VCaP (cell line): ENCODE data around the gene DLX5.
A peak's percentile ranks its signal among the peaks of the same experiment; 100 is the strongest.

Source experiments
- H3K27ac ChIP-seq: fragments of 450-650 bp; 2 replicates; pipeline ENCODE4 v1.5.1; 2017
- TF ChIP-seq, protein P1 (sequence below): fragments of 450-650 bp; conservative IDR thresholded peaks from 2 replicates; pipeline ENCODE4 v1.5.1; 2017; ENCODE audit warnings: mild to moderate bottlenecking, moderate library complexity

DLX5 gene

GRCh38 chr7:97006055-97006815 lies 18.4 kb downstream of the DLX5 start:
- peak overlapping the region; percentile 86 for H3K27ac ChIP-seq
- TF ChIP-seq, protein P1, sequence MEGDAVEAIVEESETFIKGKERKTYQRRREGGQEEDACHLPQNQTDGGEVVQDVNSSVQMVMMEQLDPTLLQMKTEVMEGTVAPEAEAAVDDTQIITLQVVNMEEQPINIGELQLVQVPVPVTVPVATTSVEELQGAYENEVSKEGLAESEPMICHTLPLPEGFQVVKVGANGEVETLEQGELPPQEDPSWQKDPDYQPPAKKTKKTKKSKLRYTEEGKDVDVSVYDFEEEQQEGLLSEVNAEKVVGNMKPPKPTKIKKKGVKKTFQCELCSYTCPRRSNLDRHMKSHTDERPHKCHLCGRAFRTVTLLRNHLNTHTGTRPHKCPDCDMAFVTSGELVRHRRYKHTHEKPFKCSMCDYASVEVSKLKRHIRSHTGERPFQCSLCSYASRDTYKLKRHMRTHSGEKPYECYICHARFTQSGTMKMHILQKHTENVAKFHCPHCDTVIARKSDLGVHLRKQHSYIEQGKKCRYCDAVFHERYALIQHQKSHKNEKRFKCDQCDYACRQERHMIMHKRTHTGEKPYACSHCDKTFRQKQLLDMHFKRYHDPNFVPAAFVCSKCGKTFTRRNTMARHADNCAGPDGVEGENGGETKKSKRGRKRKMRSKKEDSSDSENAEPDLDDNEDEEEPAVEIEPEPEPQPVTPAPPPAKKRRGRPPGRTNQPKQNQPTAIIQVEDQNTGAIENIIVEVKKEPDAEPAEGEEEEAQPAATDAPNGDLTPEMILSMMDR = peak; percentile 48; the same call in 1 of the 2 replicates

DNA sequence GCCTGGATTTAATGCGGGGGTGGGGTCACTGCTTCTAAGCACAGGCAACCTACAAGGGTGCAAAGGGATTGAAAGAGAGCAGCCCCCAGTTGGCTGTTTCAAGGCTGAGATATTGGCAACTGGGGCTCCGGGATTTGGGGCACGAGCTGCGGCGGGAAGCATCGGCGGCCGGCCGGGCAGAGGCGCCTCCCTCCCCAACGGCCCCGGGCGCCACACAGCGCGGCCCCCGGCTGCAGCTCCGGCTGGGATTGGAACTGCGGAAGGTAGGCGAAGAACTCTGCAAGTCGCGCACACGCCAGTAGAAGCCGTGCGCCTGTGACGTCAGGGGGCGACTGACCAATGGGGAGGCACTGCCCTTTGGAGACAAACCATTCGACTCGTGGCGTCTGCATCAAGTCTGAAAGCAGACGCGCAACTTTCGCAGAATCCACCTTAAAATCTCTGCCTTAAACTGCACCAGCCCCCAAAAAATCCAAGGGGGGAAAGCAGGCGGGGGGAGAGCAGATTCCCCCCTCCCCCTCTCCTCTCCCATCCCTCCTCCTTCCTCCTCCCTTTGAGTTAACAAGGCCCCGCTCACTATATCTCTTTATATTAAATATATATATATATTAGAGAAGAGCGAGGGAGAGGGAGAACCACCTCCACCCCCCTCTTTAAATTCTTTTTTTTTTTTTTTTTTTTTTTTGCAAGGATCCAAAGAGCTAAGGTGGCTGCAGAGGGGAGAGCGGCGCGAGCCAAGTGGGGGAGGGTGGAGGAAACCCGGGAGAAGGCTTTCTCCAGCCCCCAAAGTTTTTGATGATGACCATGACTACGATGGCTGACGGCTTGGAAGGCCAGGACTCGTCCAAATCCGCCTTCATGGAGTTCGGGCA lies 19.2 kb downstream of the DLX5 start, which contains the start of gene DLX6:
Gene DLX6, plus strand, starts transcription at position 371 of the 872 bp plus-strand sequence. Its CDS starts 425 bp downstream, at position 796.
- TF ChIP-seq, protein P1 = no peak; the same call in 1 of the 2 replicates
- peak within 1 kb of the TSS; percentile 86 for H3K27ac ChIP-seq

- peak overlapping the region; percentile 86 for H3K27ac ChIP-seq
These were observed 20.1 kb downstream of the DLX5 start for GRCh38 chr7:97004247-97005182.

DNA sequence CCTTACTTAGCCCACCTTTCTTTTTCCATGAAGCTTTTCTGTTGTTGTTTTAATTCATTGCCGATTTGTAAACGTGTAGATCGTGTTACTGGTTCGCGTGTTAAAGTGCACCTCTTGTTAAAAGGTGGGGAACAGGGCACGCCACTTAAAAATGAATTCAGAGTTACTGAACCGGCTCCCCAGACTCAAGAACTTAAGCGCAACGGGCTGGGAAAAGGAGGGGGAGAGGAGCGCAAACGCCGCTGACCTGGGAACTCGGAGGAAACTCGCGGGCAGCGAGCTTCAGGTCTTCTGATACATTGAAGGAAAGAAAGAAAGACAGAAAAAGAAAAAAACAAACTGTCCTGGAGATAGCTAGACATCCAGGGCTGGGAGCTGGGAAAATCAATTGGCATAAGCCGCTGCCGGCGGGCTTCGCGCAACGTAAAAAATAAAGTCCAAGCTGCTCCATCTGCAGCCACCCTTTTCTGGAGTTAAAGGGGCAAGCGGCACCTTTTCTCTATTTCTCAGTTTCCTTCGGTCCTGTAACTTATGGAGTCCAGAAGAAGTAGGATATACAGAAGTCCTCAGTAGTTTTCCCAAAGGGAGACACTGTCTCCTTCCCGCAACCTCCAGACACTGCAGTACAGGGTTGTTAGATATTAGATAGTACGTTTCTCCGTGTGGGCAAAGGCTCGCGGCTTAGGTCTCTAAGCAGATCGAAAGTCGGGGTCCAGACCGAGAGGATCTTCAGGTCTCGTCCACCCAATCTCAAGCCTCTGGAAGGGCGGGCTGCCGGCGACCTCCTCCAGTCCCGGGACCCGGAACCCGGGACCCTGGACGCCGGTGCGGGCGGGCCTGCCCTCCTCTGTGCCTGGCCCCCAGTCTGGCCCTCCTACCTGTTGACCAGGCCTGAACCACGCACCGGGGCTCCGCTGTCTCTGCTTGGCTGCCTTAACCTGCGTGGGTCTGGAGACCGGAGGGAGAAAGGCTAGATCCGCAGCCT lies 21.1 kb downstream of the DLX5 start:
- TF ChIP-seq, protein P1 = no peak

More at GRCh38 chr7:97004247-97005182, 20.1 kb downstream of the DLX5 start:
- TF ChIP-seq, protein P1 = no peak

DNA sequence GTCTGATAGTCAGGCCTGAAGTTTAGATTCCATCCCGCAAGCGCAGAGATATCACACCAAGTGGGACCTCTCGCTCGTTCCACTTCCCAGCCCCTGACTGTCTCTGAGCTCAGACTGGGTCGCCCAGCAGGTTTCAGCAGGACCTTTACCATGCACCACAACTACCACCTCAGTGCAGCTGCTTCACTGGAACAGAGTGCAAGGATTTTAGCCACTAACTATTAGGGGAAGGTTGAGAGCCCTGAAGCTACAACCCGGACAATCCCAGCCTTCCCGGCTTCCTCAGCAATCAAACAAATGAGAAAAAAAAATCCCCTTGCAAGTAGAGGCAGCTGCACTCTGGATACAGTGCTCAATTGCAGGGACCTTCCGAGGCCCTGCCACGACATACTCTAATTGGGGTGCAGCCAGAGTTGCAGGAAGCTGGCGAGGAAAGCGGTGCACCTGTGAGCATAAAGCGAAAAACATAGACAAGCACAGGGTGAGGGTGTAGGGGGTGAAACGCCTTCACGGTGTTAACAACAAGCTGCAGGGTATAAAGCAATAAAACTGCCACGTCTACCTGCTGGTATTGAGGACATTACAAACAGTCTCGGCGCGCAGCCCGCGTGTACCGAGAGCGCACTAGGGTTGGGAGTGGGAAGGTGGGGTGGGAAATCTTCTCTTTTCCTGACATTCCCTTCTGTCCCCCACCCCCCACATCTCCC lies 21.9 kb downstream of the DLX5 start:
- no peak overlapping the region for H3K27ac ChIP-seq
- TF ChIP-seq, protein P1 = no peak

More for the DNA sequence above, 21.1 kb downstream of the DLX5 start:
- no peak overlapping the region for H3K27ac ChIP-seq
